Measurements from ENCODE around the gene KIF14. TPM values are rescaled to one million over a fixed set of nuclear protein-coding genes. Genes with fewer than 3 reads are reported as not detected.

KIF14 gene
- total RNA-seq, 1 donor from 2014 or later = 3.8 TPM

- H3K27ac Mint-ChIP-seq (ENCODE audit: unreplicated experiment) = no peak overlapping the region
- no peaks in the 10 kb centered on the region for H3K27me3 Mint-ChIP-seq (ENCODE audit: unreplicated experiment)
- no peaks in the 10 kb centered on the region for H3K9me3 Mint-ChIP-seq (ENCODE audit: unreplicated experiment)
- no peaks in the 10 kb centered on the region for H3K4me1 Mint-ChIP-seq (ENCODE audit: unreplicated experiment)
- no peak for DNase-seq (ENCODE audit: low spot score)
- no peak for TF ChIP-seq CTCF (IDR thresholded peaks at IDR 0.05; ENCODE audit: unreplicated experiment)
- H3K4me3 Mint-ChIP-seq (ENCODE audit: unreplicated experiment) = no peak overlapping the region
- peaks cover 4% of the 10 kb centered on the region for H3K36me3 Mint-ChIP-seq (ENCODE audit: low read depth, unreplicated experiment)
Measured at GRCh38 chr1:200610846-200611245, 9.7 kb downstream of the KIF14 start.

DNA sequence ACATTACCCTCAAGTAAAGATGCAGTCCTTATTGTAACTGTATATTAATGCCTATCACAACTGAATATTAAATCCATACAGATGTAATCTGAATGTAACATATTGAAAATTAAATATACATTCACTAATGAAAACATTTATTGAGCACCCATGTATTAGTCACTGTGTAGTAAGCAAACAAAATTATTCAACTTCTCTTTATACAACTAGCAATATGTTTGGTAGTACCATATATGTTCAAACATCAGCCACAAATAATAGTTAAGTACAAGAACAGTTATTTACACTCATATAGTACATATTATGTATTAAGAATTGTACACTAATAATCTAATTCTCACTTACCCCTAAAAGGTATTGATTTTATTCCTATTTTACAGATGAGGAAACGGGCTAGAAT, 17.9 kb downstream of the KIF14 start:
- no peaks in the 10 kb centered on the region for H3K27me3 Mint-ChIP-seq (ENCODE audit: unreplicated experiment)
- no peaks in the 10 kb centered on the region for H3K36me3 Mint-ChIP-seq (ENCODE audit: low read depth, unreplicated experiment)
- no peaks in the 10 kb centered on the region for H3K9me3 Mint-ChIP-seq (ENCODE audit: unreplicated experiment)
- no peak for DNase-seq (ENCODE audit: low spot score)
- H3K27ac Mint-ChIP-seq (ENCODE audit: unreplicated experiment) = no peak overlapping the region
- H3K4me3 Mint-ChIP-seq (ENCODE audit: unreplicated experiment) = no peak overlapping the region
- TF ChIP-seq CTCF (IDR thresholded peaks at IDR 0.05; ENCODE audit: unreplicated experiment) = no peak
- H3K4me1 Mint-ChIP-seq (ENCODE audit: unreplicated experiment) = no peaks in the 10 kb centered on the region

DNA sequence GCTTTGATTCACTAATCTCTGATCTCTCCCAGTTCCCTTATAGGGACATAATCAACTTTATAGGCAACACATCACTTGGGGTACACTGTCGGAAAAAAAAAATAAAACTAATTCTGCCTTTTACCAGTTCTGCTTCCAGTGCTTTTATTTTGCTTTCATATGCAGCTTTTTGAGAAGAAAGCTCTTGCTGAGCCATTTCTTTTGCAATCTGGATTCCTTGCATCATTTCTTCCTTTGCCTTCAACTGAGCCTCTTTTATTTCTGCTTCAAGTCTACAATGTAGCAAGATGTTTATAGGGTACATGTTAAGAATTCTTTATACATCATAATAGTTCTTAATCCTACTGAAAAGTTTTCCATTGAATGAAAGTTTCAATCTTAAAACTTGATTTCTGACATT, 30.6 kb downstream of the KIF14 start:
- H3K4me3 Mint-ChIP-seq (ENCODE audit: unreplicated experiment) = no peak overlapping the region

DNA sequence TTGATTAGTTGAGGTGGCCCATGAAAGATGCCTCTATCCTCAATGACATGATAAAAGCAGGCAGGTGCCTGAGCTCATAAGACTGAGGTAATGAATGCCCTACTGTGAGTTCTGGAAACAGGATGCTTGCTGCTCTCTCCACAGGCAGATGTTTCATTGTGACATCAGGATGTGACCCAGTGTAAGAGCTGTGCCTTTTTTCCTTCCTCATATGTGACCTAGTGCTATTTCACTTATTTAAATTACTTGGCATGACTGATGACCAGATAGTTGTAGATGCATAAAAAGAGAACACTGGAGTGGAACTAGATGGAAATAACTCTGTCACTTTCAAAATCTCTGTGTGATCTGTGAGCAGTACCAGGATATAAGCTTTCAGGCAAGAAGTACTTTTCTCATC, 31.9 kb downstream of the KIF14 start:
- Mint-ChIP-seq H3K9me3 (ENCODE audit: unreplicated experiment) (no peaks in the 10 kb centered on the region), H3K4me1 (ENCODE audit: unreplicated experiment) (peaks cover 7% of the 10 kb centered on the region), H3K27ac (ENCODE audit: unreplicated experiment) (peak overlapping the region; percentile 68), H3K27me3 (ENCODE audit: unreplicated experiment) (peaks cover 3% of the 10 kb centered on the region), H3K36me3 (ENCODE audit: low read depth, unreplicated experiment) (no peaks in the 10 kb centered on the region), H3K4me3 (ENCODE audit: unreplicated experiment) (no peak overlapping the region)
- no peak for TF ChIP-seq CTCF (IDR thresholded peaks at IDR 0.05; ENCODE audit: unreplicated experiment)
- DNase-seq (ENCODE audit: low spot score) = no peak

More for the DNA sequence above, 30.6 kb downstream of the KIF14 start:
- H3K4me1 Mint-ChIP-seq (ENCODE audit: unreplicated experiment) = peaks cover 7% of the 10 kb centered on the region
- no peaks in the 10 kb centered on the region for H3K9me3 Mint-ChIP-seq (ENCODE audit: unreplicated experiment)
- no peak for DNase-seq (ENCODE audit: low spot score)
- no peak overlapping the region for H3K27ac Mint-ChIP-seq (ENCODE audit: unreplicated experiment)
- H3K27me3 Mint-ChIP-seq (ENCODE audit: unreplicated experiment) = peaks cover 3% of the 10 kb centered on the region
- H3K36me3 Mint-ChIP-seq (ENCODE audit: low read depth, unreplicated experiment) = no peaks in the 10 kb centered on the region
- no peak for TF ChIP-seq CTCF (IDR thresholded peaks at IDR 0.05; ENCODE audit: unreplicated experiment)

GRCh38 chr1:200564319-200564718, 56.2 kb downstream of the KIF14 start:
- Mint-ChIP-seq H3K36me3 (ENCODE audit: low read depth, unreplicated experiment) (no peaks in the 10 kb centered on the region), H3K9me3 (ENCODE audit: unreplicated experiment) (no peaks in the 10 kb centered on the region)

More at GRCh38 chr1:200564319-200564718, 56.2 kb downstream of the KIF14 start:
- H3K27me3 Mint-ChIP-seq (ENCODE audit: unreplicated experiment) = no peaks in the 10 kb centered on the region
- H3K4me3 Mint-ChIP-seq (ENCODE audit: unreplicated experiment) = no peak overlapping the region
- TF ChIP-seq CTCF (IDR thresholded peaks at IDR 0.05; ENCODE audit: unreplicated experiment) = no peak
- peaks cover 11% of the 10 kb centered on the region for H3K4me1 Mint-ChIP-seq (ENCODE audit: unreplicated experiment)
- DNase-seq (ENCODE audit: low spot score) = no peak
- H3K27ac Mint-ChIP-seq (ENCODE audit: unreplicated experiment) = no peak overlapping the region
